H1 (cell line): ENCODE results near the gene PDE3A. TPM values are rescaled to one million over a fixed set of nuclear protein-coding genes. Genes with fewer than 3 reads are reported as not detected.

Experiments used
- CTCF ChIA-PET: fragments of 300-600 bp; sonication (Branson Sonifier 250); formaldehyde crosslinking; loops from one replicate; lab custom pipeline; 2021; ENCODE audit not compliant: partially characterized antibody; lab: Charles Lee
- POLR2A ChIA-PET: fragments of 300-600 bp; sonication (Branson Sonifier 250); formaldehyde crosslinking; loops from one replicate; lab custom pipeline; 2021; ENCODE audit warnings: inconsistent platforms; ENCODE audit not compliant: partially characterized antibody; lab: Charles Lee
- DNase-seq, 2 experiments: peaks; one replicate each; pipeline versions ENCODE4 v3.0.0 to v3.0.0-alpha.2; 2010 to 2022; ENCODE audit warnings: low spot score in 2 of 2, low read depth in 1 of 2, mixed read lengths in 1 of 2
- FAIRE-seq: peaks from 2 replicates; lab custom pipeline; 2011; peaks lifted over from hg19 to GRCh38; lab: Jason Lieb, UNC
- H2AFZ ChIP-seq: 2 replicates; pipeline ENCODE4 v1.8.1; 2012; ENCODE audit warnings: low read length, inconsistent platforms
- H2AK5ac ChIP-seq: 2 replicates; pipeline ENCODE4 v1.6.1; 2013; ENCODE audit warnings: low read depth, low read length
- H2BK120ac ChIP-seq: replicated peaks from 2 replicates; pipeline ENCODE3; 2013; ENCODE audit warnings: low read depth, low read length, inconsistent platforms
- H2BK12ac ChIP-seq: 2 replicates; pipeline ENCODE4 v1.6.1; 2013; ENCODE audit warnings: low read depth, low read length
- H2BK15ac ChIP-seq: 2 replicates; pipeline ENCODE4 v1.6.1; 2013; ENCODE audit warnings: low read length
- H2BK20ac ChIP-seq: 2 replicates; pipeline ENCODE4 v1.6.1; 2013; ENCODE audit warnings: low read length
- H2BK5ac ChIP-seq: 2 replicates; pipeline ENCODE4 v1.6.1; 2013; ENCODE audit warnings: low read depth, low read length
- H3K14ac ChIP-seq: 2 replicates; pipeline ENCODE4 v1.6.1; 2013; ENCODE audit warnings: inconsistent platforms; ENCODE audit not compliant: insufficient read length
- H3K18ac ChIP-seq: 2 replicates; pipeline ENCODE4 v1.6.1; 2013; ENCODE audit warnings: low read length; ENCODE audit errors: extremely low read depth
- H3K23ac ChIP-seq: 2 replicates; pipeline ENCODE4 v1.6.1; 2013; ENCODE audit warnings: inconsistent platforms; ENCODE audit not compliant: insufficient read length
- H3K23me2 ChIP-seq: 2 replicates; pipeline ENCODE4 v1.6.1; 2013; ENCODE audit warnings: low read depth, low read length
- H3K27ac ChIP-seq: 2 replicates; pipeline ENCODE4 v1.6.1; 2011; ENCODE audit warnings: low read depth, low read length, inconsistent platforms
- H3K27me3 ChIP-seq, 4 experiments: replicated peaks in 1 of 4; 1 replicate in 1 of 4; 2 replicates in 3 of 4; pipeline versions ENCODE4 v1.6.1 to v1.8.1; 2011 to 2013; ENCODE audit warnings: low read length in 3 of 4, mild to moderate bottlenecking in 3 of 4, inconsistent platforms in 2 of 4, mixed read lengths in 2 of 4, moderate library complexity in 1 of 4; ENCODE audit not compliant: control insufficient read depth in 3 of 4, insufficient read depth in 3 of 4; ENCODE audit errors: extremely low read depth in 1 of 4
- H3K36me3 ChIP-seq, 4 experiments: 2 replicates each; pipeline versions ENCODE4 v1.6.1 to v1.8.1; 2011 to 2013; ENCODE audit warnings: mild to moderate bottlenecking in 4 of 4, low read length in 3 of 4, moderate library complexity in 2 of 4, control low read depth in 1 of 4, inconsistent platforms in 1 of 4; ENCODE audit not compliant: insufficient read depth in 4 of 4, control insufficient read depth in 2 of 4
- H3K4ac ChIP-seq: replicated peaks from 2 replicates; pipeline ENCODE3; 2013; ENCODE audit warnings: low read length, low read depth, mixed read lengths, inconsistent platforms; ENCODE audit not compliant: insufficient read length
- H3K4me1 ChIP-seq, 4 experiments: replicated peaks in 1 of 4; 1 replicate in 1 of 4; 2 replicates in 3 of 4; pipeline versions ENCODE4 v1.6.1 to v1.8.1; 2011 to 2013; ENCODE audit warnings: low read length in 3 of 4, inconsistent platforms in 2 of 4, mixed read lengths in 1 of 4; ENCODE audit not compliant: insufficient read depth in 4 of 4, control insufficient read depth in 3 of 4
- H3K4me2 ChIP-seq, 2 experiments: 2 replicates each; pipeline versions ENCODE4 v1.6.1 to v1.8.1; 2011 to 2013; ENCODE audit warnings: low read depth in 2 of 2, low read length in 2 of 2, control low read depth in 1 of 2, inconsistent platforms in 1 of 2, mild to moderate bottlenecking in 1 of 2; ENCODE audit not compliant: insufficient read depth in 1 of 2
- H3K4me3 ChIP-seq, 4 experiments: fragments of 200-600, 300-600 bp in 1 of 4; sonication (generic), shearing (Covaris generic), sonication (Bioruptor Twin) in 1 of 4; 2 replicates each; pipeline versions ENCODE4 v1.5.1 to v1.8.1; 2011 to 2016; ENCODE audit warnings: low read length in 4 of 4, low read depth in 3 of 4, control low read depth in 2 of 4, inconsistent platforms in 2 of 4, mild to moderate bottlenecking in 2 of 4, mixed read lengths in 1 of 4, moderate library complexity in 1 of 4; ENCODE audit not compliant: insufficient read depth in 2 of 4; ENCODE audit errors: extremely low read depth in 1 of 4
- H3K56ac ChIP-seq: replicated peaks from 2 replicates; pipeline ENCODE3; 2013; ENCODE audit warnings: low read depth, mild to moderate bottlenecking, mixed read lengths, low read length, inconsistent platforms; ENCODE audit not compliant: insufficient read length
- H3K79me1 ChIP-seq: 2 replicates; pipeline ENCODE4 v1.6.1; 2013; ENCODE audit warnings: low read depth, low read length, control low read depth
- H3K79me2 ChIP-seq, 2 experiments: 2 replicates each; pipeline versions ENCODE4 v1.6.1 to v1.8.1; 2012 to 2013; ENCODE audit warnings: low read length in 2 of 2, mild to moderate bottlenecking in 2 of 2, inconsistent platforms in 1 of 2; ENCODE audit not compliant: insufficient read depth in 2 of 2, control insufficient read depth in 1 of 2
- H3K9ac ChIP-seq, 4 experiments: replicated peaks in 1 of 4; 1 replicate in 1 of 4; 2 replicates in 3 of 4; pipeline versions ENCODE4 v1.6.1 to v1.8.1; 2011 to 2013; ENCODE audit warnings: low read depth in 3 of 4, low read length in 3 of 4, control low read depth in 2 of 4, mild to moderate bottlenecking in 2 of 4, moderate library complexity in 2 of 4, inconsistent platforms in 1 of 4; ENCODE audit errors: extremely low read depth in 1 of 4
- H3K9me3 ChIP-seq, 2 experiments: 2 replicates each; pipeline versions ENCODE4 v1.6.1 to v1.8.1; 2012 to 2013; ENCODE audit warnings: mild to moderate bottlenecking in 2 of 2, moderate library complexity in 2 of 2, control low read depth in 1 of 2, inconsistent platforms in 1 of 2, low read depth in 1 of 2, low read length in 1 of 2, mixed read lengths in 1 of 2; ENCODE audit not compliant: insufficient read depth in 2 of 2
- H4K20me1 ChIP-seq, 2 experiments: replicated peaks in 1 of 2; 2 replicates each; pipeline versions ENCODE3 to v1.8.1; 2011 to 2013; ENCODE audit warnings: inconsistent platforms in 2 of 2, low read length in 2 of 2, mild to moderate bottlenecking in 1 of 2; ENCODE audit not compliant: insufficient read depth in 2 of 2, control insufficient read depth in 1 of 2
- H4K5ac ChIP-seq: 2 replicates; pipeline ENCODE4 v1.6.1; 2013; ENCODE audit warnings: low read length, low read depth, mixed read lengths, inconsistent platforms; ENCODE audit not compliant: insufficient read length
- H4K8ac ChIP-seq: 2 replicates; pipeline ENCODE4 v1.8.0; 2013; ENCODE audit warnings: mild to moderate bottlenecking, moderate library complexity, low read length, inconsistent platforms; ENCODE audit not compliant: insufficient read depth; ENCODE audit errors: extremely low read depth
- H4K91ac ChIP-seq: replicated peaks from 2 replicates; pipeline ENCODE3; 2013; ENCODE audit warnings: low read length, mixed read lengths, inconsistent platforms; ENCODE audit not compliant: insufficient read length
- CREB1 ChIP-seq: IDR thresholded peaks from 2 replicates; pipeline ENCODE4 v1.6.1; 2012; ENCODE audit warnings: inconsistent platforms
- CTCF ChIP-seq, 3 experiments: IDR thresholded peaks; 1 replicate in 2 of 3; 2 replicates in 1 of 3; pipeline versions ENCODE4 v1.5.1 to v1.6.1; 2011; ENCODE audit warnings: low read length in 3 of 3, mild to moderate bottlenecking in 3 of 3, inconsistent platforms in 2 of 3, low read depth in 1 of 3, moderate library complexity in 1 of 3; ENCODE audit not compliant: insufficient read depth in 1 of 3; ENCODE audit errors: control extremely low read depth in 1 of 3
- KDM4A ChIP-seq: IDR thresholded peaks from one replicate; pipeline ENCODE4 v1.7.1; 2012; ENCODE audit warnings: low read depth, mild to moderate bottlenecking, moderate library complexity, low read length, inconsistent platforms; ENCODE audit not compliant: severe bottlenecking
- RAD21 ChIP-seq, 2 experiments: IDR thresholded peaks in 1 of 2; conservative IDR thresholded peaks in 1 of 2; 2 replicates each; pipeline ENCODE4 v1.6.1; 2011; ENCODE audit warnings: low read depth in 2 of 2, low read length in 2 of 2, improper control_type of control experiment in 1 of 2, inconsistent platforms in 1 of 2, mild to moderate bottlenecking in 1 of 2, moderate library complexity in 1 of 2
- WGBS, 2 experiments: shearing (Covaris generic) in 1 of 2; methylation state at CpG; one replicate each; pipeline versions ENCODE4 v1.1.6 to v1.1.7; 2013 to 2015; ENCODE audit warnings: low lambda C conversion rate in 2 of 2, mixed read lengths in 2 of 2, inconsistent platforms in 1 of 2, low coverage in 1 of 2, missing lambda C conversion rate in 1 of 2; ENCODE audit not compliant: insufficient replicate concordance in 2 of 2, insufficient coverage in 1 of 2, insufficient read length in 1 of 2; ENCODE audit errors: extremely low coverage in 1 of 2, missing lambda C conversion rate in 1 of 2; 5-methylcytosine and 5-hydroxymethylcytosine counted together
- polyA plus RNA-seq, 7 experiments: library from polyadenylated mRNA; depleted of rRNA in 3 of 7; stranded (reverse) in 5 of 7; unstranded in 2 of 7; fragments of >200 nt in 5 of 7; fragments of 200-250 nt in 2 of 7; gene quantifications; 1 replicate in 5 of 7; 2 replicates in 1 of 7; 4 replicates in 1 of 7; pipeline versions ENCODE4 v1.2.1 to v1.2.3, GENCODE V29; 2011 to 2013; ENCODE audit warnings: missing spikeins in 2 of 7, mixed read lengths in 2 of 7
- total RNA-seq: library from RNA; stranded (reverse); fragmentation: NEBNext Ultra II Directional; extraction: Animal tissue kit (Norgen Biotek cat#: 25700); gene quantifications from 2 replicates; pipeline ENCODE4 v1.2.1, GENCODE V29; 2021

Gene PDE3A
- total and polyA plus RNA-seq, 2 of the 8 experiments (the other 6 are each of a cell fraction or from before 2014, with no cell fraction given) = 1.4 to 3.4 TPM

- Histone ChIP-seq H3K4me3 (no peak overlapping the region), H3K27me3 (no peaks in the 10 kb centered on the region), H3K9me3 (no peaks in the 10 kb centered on the region), H2BK12ac (no peak overlapping the region), H2BK5ac (no peak overlapping the region), H3K4ac (no peak overlapping the region), H4K5ac (no peak overlapping the region), H3K79me1 (no peaks in the 10 kb centered on the region), H2AFZ (no peak overlapping the region), H4K91ac (no peak overlapping the region), H3K36me3 (no peaks in the 10 kb centered on the region), H3K56ac (no peak overlapping the region), H3K23me2 (no peaks in the 10 kb centered on the region), H2BK15ac (no peak overlapping the region), H3K4me2 (no peak overlapping the region), H2BK120ac (no peak overlapping the region), H2BK20ac (no peak overlapping the region), H3K14ac (no peak overlapping the region), H3K79me2 (no peaks in the 10 kb centered on the region), H3K27ac (no peak overlapping the region), H4K20me1 (no peaks in the 10 kb centered on the region), H3K18ac (no peak overlapping the region), H3K4me1 (peaks cover 0 to 7% (median 5%) of the 10 kb centered on the region in 4 experiments; a peak in 4 of 7 replicates), H4K8ac (no peak overlapping the region), H2AK5ac (no peak overlapping the region), H3K9ac (peak overlapping the region in 1 of 4 experiments; percentile 17; a peak in 1 of 7 replicates), H3K23ac (no peak overlapping the region)
- CTCF ChIA-PET = interaction anchor here (0.6 to 2.1 kb wide), 14 partner anchors 9 to 1528 kb away, joined by 3 to 11 read pairs (median 4); no protein-coding TSS in a partner anchor
- DNase-seq (no peak), FAIRE-seq (peak; percentile 89)
- TF ChIP-seq CTCF (IDR thresholded peaks at IDR 0.05; ENCODE audit: control extremely low read depth in 1 of 3, insufficient read depth in 1 of 3, low read depth in 1 of 3, low read length in 3 of 3) (peak in 2 of 3 experiments; percentile 60 to 67; a peak in 3 of 4 replicates), KDM4A (no peak), CREB1 (no peak), RAD21 (IDR thresholded peaks at IDR 0.05 in 1 of 2, conservative IDR thresholded peaks at IDR 0.05 in 1 of 2; ENCODE audit: low read depth in 2 of 2, low read length in 2 of 2) (peak; percentile 61 to 62)
- POLR2A ChIA-PET = no interaction called here
- 65 to 100% methylated on average over 2 to 5 of the region's 5 CpGs for WGBS, 2 experiments
Measured at GRCh38 chr12:20624718-20625117, 256.4 kb downstream of the PDE3A start.
